AG10803 (cell line): ENCODE data around the gene PEX5L.

Experiments used
- DNase-seq: peaks from one replicate; pipeline ENCODE4 v3.0.0; 2010; ENCODE audit warnings: low read depth
- H3K4me3 ChIP-seq: 2 replicates; pipeline ENCODE4 v1.5.1; 2011; ENCODE audit warnings: mild to moderate bottlenecking, low read length, control low read depth
- CTCF ChIP-seq: conservative IDR thresholded peaks from 2 replicates; pipeline ENCODE4 v1.5.1; 2011; ENCODE audit warnings: mild to moderate bottlenecking, low read length, control low read depth, inconsistent platforms

The PEX5L gene

DNA sequence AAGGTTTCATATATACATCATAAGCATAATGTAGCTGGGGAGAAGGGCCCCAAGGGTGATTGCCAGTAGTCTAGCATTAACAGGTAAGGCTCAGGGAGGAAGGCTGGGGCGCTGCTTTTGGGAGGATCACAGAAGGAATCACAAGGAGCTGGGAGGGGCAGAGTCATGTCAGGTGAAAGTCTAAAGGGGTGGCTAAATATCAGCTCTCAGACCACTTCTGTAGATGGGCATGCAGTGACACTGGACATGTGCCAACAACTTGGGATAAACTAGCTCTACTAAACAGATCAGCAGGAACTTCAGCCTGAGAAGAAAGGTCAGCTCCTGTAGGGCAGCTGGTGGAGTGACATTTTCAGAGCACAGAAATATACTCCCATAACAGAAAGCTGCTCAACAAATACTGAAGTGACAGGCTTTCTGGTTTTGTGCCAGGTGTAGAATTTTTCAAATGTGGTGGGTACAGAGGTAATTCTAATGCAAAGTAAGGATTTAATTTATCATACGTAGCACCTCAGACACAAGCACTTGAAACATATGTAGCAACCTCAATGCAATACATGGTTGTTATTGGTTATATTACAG is 79.4 kb downstream of the PEX5L start:
- DNase-seq: no peak
- TF ChIP-seq CTCF: no peak
- no peak overlapping the region for H3K4me3 ChIP-seq

DNA sequence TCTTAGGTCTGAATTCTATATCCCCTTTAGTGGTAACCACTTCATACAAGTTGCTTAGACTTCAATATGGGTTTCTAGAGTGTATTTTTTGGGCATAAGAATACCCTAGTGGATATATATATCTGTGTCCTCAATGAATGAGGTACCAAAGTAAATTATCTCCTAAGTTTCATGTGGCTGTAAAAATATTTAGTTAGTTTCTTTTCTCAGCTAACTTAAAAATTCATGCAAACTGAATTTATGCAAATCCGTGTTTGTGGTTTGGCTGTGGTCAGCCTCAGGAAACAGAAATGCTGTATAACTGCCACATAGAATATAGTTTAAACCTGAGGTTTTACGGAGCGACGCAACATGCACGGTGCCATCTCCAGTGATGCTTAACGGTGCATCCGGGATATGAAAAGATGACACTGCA is 80.3 kb downstream of the PEX5L start:
- TF ChIP-seq CTCF: no peak
- H3K4me3 ChIP-seq: no peak overlapping the region
- DNase-seq: no peak

DNA sequence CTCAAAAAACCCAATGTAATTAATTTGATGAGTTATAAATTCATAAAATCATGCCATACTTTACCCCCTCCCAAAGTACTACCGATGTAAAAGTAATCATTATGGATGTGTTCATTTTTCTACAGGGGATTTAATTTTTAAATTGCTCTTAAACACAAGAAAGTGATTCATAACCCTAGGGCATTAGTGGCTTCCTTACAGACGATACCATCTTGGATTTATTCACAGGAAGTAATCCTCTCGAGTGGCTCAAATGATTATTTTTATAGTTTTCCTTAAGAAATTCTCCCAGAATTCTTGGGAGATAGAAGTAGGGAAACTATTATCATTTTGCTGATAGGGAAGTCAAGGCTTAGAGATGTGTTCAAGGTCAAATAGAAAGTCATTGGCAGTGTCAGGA is 80.9 kb downstream of the PEX5L start:
- no peak for DNase-seq
- TF ChIP-seq CTCF: no peak
- no peak overlapping the region for H3K4me3 ChIP-seq

- DNase-seq: no peak
- H3K4me3 ChIP-seq: no peak overlapping the region
- no peak for TF ChIP-seq CTCF
Observed at GRCh38 chr3:179955286-179955685, 81.5 kb downstream of the PEX5L start.

DNA sequence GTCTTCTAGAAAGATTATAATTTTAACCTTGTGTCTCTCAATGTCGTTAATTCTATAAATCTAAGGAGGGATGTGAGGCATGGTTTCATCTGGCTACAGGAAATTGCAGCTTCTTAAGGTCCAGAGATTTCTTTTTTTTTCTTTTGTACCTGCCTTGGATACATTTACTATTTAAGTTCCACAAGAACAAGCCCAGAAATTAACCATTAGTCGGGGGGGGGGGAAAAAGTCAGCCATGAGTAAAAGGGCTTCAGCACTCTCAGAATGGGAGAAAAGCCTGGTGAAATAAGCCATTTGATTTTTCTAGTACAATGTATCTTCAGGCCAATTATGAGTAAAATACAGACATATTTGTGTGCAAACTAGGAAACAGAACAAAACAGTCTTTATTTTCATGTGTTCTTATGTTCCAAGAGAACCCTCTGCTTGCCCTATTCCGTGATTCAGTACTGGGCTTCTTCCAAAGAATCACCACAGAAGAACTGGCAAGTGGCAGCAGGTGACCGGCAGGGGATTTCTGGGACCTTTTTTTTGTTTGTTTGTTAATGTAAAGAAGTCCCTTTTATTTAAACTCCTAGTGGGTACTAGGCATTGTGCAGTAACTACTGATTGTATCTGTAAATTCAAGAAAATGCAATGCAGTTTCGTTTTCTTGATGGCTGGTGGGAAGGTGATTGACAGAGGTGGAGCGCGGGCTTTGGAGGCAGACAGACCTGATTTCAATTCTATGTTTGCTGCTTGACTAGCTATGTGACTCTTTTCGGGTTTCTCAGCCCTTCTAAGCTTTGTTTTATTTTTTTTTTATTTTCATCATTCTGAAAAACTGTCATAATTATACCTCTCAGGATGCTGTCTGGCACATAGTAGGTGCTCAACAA is 82.5 kb downstream of the PEX5L start:
- no peak for DNase-seq
- no peak overlapping the region for H3K4me3 ChIP-seq
- TF ChIP-seq CTCF: no peak

DNA sequence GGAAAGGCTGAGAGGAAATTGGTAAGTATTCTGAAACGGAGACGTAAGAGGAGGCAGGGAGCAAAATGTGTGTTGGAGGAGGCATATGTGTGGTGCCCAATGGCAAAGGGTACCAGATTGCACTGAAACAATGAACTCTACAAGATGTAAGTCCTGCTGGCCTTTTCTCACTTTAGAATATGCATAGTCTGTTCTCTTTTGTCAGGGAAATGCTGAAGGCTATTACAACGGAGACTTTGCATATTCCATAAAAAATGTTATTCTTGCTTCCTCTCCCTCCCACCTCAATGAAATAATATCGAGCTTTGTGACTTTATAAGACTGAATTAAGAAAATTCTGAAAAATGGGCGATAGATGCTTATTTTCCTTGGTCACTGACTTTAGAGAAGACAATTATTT is 85.9 kb downstream of the PEX5L start:
- H3K4me3 ChIP-seq: no peak overlapping the region
- TF ChIP-seq CTCF: no peak
- no peak for DNase-seq

DNA sequence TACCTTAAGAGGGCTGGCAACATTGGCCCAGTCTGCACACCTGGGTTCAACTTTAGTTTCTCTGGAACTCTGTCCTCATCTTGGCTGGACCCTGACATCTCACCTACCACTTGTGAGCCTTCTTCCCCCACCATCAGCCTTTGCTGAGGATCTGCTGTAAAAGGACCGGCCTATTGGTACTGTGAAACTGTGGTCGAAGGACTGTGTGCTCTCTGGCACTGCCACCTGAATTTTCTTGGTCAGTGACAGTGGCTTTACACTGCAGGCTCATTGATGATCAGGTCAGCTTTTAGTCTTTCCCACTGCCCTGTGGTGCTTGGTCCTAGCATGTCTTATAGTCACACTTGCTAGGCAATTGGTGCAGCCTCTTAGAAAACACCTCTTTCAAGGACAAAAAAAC is 86.9 kb downstream of the PEX5L start:
- no peak for TF ChIP-seq CTCF
- no peak overlapping the region for H3K4me3 ChIP-seq
- DNase-seq: no peak
